ENCODE results near the gene CEACAM8.
"Not testable (repeated sequence)": the region's sequence is repeated elsewhere in the genome, so short reads cannot be mapped to it uniquely, and the experiment has no call there.

Gene CEACAM8

DNA sequence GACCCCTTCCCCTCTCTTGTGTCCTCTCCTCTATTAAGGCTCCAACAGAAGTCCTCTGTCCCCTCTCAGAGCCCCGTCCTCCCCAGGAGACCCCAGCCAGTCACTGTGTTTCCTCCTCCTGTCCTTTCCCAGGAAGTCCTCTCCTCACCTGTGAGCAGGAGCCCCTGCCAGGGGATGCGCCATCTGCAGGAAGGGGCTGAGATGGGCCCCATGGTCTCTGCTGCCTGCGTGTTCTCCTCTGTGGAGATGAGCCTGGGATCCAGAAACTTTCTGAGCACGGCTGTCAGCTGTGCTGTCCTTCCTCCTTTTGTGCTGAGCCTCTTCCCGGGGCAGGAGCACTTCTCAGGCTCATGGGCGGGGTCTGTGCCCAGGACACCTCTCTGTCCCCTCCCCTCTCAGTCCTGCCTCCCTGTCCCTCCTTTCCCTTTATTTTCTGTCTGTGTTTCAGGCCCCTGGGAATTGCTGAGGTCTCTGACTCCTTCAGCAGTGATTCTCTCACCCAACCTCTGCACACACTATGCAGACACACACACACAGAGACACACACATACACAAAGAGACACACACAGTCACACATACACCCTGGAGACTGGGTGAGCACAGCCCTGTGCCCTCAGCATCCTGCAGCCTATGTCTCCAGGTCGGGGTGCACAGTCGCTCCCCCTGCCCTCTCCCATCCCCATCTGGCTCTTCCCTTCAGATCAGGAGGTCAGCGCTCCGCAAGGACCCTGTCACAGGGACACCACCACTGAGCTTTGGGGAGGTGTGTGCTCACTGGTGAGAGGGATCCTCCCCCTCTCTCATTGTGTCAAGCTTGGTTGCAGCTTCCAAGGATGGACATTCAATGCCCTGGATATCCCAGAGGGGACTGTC, at the start of gene CEACAM8:
Gene CEACAM8 (minus strand): TSS at position 308 of the 873 bp plus-strand sequence. CDS start 96 bp downstream, at position 212.
- DNase-seq (ENCODE audit: low spot score): no peak
- TF ChIP-seq, protein P1, sequence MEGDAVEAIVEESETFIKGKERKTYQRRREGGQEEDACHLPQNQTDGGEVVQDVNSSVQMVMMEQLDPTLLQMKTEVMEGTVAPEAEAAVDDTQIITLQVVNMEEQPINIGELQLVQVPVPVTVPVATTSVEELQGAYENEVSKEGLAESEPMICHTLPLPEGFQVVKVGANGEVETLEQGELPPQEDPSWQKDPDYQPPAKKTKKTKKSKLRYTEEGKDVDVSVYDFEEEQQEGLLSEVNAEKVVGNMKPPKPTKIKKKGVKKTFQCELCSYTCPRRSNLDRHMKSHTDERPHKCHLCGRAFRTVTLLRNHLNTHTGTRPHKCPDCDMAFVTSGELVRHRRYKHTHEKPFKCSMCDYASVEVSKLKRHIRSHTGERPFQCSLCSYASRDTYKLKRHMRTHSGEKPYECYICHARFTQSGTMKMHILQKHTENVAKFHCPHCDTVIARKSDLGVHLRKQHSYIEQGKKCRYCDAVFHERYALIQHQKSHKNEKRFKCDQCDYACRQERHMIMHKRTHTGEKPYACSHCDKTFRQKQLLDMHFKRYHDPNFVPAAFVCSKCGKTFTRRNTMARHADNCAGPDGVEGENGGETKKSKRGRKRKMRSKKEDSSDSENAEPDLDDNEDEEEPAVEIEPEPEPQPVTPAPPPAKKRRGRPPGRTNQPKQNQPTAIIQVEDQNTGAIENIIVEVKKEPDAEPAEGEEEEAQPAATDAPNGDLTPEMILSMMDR (IDR thresholded peaks at IDR 0.05; ENCODE audit: extremely low read depth, missing control alignments): no peak

DNA sequence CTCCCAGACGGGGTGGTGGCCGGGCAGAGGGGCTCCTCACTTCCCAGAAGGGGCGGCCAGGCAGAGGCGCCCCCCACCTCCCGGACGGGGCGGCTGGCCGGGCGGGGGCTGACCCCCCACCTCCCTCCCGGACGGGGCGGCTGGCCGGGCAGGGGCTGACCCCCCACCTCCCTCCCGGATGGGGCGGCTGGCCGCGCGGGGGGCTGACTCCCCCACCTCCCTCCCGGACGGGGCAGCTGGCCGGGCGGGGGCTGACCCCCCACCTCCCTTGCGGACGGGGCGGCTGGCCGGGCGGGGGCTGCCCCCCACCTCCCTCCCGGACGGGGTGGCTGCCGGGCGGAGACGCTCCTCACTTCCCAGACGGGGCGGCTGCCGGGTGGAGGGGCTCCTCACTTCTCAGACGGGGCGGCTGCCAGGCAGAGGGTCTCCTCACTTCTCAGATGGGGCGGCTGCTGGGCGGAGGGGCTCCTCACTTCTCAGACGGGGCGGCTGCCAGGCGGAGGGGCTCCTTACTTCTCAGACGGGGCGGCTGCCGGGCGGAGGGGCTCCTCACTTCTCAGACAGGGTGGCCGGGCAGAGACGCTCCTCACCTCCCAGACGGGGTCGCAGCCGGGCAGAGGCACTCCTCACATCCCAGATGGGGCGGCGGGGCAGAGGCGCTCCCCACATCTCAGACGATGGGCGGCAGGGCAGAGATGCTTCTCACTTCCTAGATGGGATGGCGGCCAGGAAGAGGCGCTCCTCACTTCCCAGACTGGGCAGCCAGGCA, 44.8 kb upstream of the CEACAM8 start:
- DNase-seq (ENCODE audit: low spot score): not testable (repeated sequence)

GRCh38 chr19:42635233-42635539, 40.5 kb upstream of the CEACAM8 start:
- DNase-seq (ENCODE audit: low spot score): no peak
- TF ChIP-seq, protein P1 (IDR thresholded peaks at IDR 0.05; ENCODE audit: extremely low read depth, missing control alignments): no peak

GRCh38 chr19:42634409-42635232, 39.9 kb upstream of the CEACAM8 start:
- TF ChIP-seq, protein P1 (IDR thresholded peaks at IDR 0.05; ENCODE audit: extremely low read depth, missing control alignments): peak; percentile 50
- DNase-seq (ENCODE audit: low spot score): peak; percentile 61

GRCh38 chr19:42629191-42629590, 34.5 kb upstream of the CEACAM8 start:
- no peak for DNase-seq (ENCODE audit: low spot score)
- TF ChIP-seq, protein P1 (IDR thresholded peaks at IDR 0.05; ENCODE audit: extremely low read depth, missing control alignments): no peak

DNA sequence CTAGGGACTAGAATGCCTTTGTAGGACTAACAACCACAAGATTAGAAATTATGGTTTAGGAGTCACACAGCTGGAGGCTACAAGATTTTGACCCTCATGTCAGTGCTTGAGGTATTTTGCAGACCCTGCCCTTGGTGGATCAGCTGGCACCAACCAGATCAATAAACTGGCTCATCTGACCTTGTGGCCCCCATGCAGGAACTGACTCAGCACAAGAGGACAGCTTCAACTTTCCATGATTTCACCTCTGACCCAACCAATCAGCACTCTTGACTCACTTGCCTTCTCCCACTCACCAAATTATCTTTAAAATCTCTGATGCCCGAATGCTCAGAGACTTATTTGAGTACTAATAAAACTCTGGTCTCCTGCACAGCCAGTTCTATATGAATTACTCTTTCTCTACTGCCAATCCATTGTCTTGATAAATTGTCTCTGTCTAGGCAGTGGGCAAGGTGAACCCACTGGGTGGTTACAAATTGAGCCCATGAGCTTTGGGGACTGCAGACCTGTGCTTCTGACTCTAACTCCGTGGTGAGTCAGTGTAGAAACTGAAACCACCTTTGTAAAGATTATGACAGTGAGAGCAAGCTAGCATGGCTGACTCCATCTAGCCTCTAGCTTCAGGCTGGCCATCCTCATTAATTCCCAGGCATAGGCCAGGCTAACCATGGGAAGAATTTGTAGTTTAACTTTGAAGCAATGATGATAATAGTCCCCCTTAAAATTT, 33.9 kb upstream of the CEACAM8 start:
- peak; percentile 47 for DNase-seq (ENCODE audit: low spot score)
- TF ChIP-seq, protein P1 (IDR thresholded peaks at IDR 0.05; ENCODE audit: extremely low read depth, missing control alignments): no peak

DNA sequence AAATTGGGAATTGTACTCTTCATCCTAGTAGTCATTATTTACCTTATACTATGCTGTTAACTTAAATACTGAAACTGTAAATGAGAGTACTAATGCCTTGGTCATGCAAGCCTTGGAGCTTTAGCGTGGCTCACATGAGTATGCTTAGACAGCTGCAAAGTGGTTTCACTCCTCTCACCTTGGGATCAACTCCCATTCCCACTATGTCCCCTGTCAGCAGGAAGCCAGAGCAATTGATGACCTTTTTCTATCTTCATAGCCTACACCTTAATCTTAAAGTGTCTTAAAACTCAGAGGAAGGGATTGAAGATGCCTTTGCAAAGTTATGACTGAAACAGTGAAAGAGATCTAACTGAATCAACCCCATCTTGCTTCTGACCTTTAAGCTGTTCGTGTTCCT, 33.2 kb upstream of the CEACAM8 start:
- DNase-seq (ENCODE audit: low spot score): no peak
- TF ChIP-seq, protein P1 (IDR thresholded peaks at IDR 0.05; ENCODE audit: extremely low read depth, missing control alignments): no peak
